ENCODE data around the gene TRIM67. TPM values are rescaled to one million over a fixed set of nuclear protein-coding genes. Genes with fewer than 3 reads are reported as not detected.

TRIM67 gene
- total RNA-seq, 2 donors from 2014 or later = 0.19 TPM; not detected in 1

- Histone ChIP-seq H3K27me3 (no peaks in the 10 kb centered on the region), H3K4me1 (peaks cover 0 to 11% of the 10 kb centered on the region in 2 donors)
These were observed 32.0 kb downstream of the TRIM67 start for GRCh38 chr1:231193710-231194340.

GRCh38 chr1:231194476-231194842, 32.6 kb downstream of the TRIM67 start:
- no peak for TF ChIP-seq CTCF (IDR thresholded peaks at IDR 0.05)
- H3K36me3 ChIP-seq = no peaks in the 10 kb centered on the region
- no peaks in the 10 kb centered on the region for H3K27me3 ChIP-seq

More at GRCh38 chr1:231193710-231194340, 32.0 kb downstream of the TRIM67 start:
- no peak for TF ChIP-seq CTCF (IDR thresholded peaks at IDR 0.05)
- H3K4me3 ChIP-seq = no peak overlapping the region
- H3K27ac ChIP-seq = no peak overlapping the region
- H3K9me3 ChIP-seq = no peaks in the 10 kb centered on the region
- DNase-seq (ENCODE audit: low spot score) = no peak
- H3K36me3 ChIP-seq = no peaks in the 10 kb centered on the region

GRCh38 chr1:231194843-231195516, 33.1 kb downstream of the TRIM67 start:
- Histone ChIP-seq H3K27ac (no peak overlapping the region), H3K9me3 (no peaks in the 10 kb centered on the region), H3K27me3 (no peaks in the 10 kb centered on the region), H3K4me1 (peaks cover 0 to 11% of the 10 kb centered on the region in 2 donors), H3K4me3 (no peak overlapping the region), H3K36me3 (no peaks in the 10 kb centered on the region)
- DNase-seq (ENCODE audit: low spot score) = no peak
- no peak for TF ChIP-seq CTCF (IDR thresholded peaks at IDR 0.05)

More at GRCh38 chr1:231194476-231194842, 32.6 kb downstream of the TRIM67 start:
- Histone ChIP-seq H3K9me3 (no peaks in the 10 kb centered on the region), H3K27ac (no peak overlapping the region), H3K4me1 (peaks cover 0 to 11% of the 10 kb centered on the region in 2 donors), H3K4me3 (no peak overlapping the region)
- no peak for DNase-seq (ENCODE audit: low spot score)

DNA sequence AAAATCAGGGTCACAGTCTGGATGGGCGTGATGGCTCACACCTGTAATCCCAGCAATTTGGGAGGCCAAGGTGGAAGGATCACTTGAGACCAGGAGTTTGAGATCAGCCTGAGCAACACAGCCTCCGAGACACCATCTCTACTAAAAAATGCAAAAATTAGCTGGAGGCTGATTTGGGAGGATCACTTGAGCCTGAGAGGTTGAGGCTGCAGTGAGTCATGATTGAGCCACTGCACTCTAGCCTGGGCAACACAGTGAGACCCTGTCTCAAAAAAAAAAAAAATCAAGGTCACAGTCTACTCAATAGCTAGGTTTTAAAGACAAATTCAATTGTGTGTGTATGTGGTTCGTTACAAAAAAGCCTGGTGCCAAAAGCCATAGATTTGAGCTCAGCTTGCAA, 34.4 kb downstream of the TRIM67 start:
- Histone ChIP-seq H3K27ac (no peak overlapping the region), H3K9me3 (no peaks in the 10 kb centered on the region), H3K27me3 (no peaks in the 10 kb centered on the region), H3K4me3 (no peak overlapping the region), H3K36me3 (no peaks in the 10 kb centered on the region), H3K4me1 (peaks cover 0 to 11% of the 10 kb centered on the region in 2 donors)
- no peak for DNase-seq (ENCODE audit: low spot score)
- TF ChIP-seq CTCF (IDR thresholded peaks at IDR 0.05) = no peak

- Histone ChIP-seq H3K4me1 (peaks cover 0 to 11% of the 10 kb centered on the region in 2 donors), H3K36me3 (no peaks in the 10 kb centered on the region), H3K9me3 (no peaks in the 10 kb centered on the region), H3K27ac (no peak overlapping the region), H3K27me3 (no peaks in the 10 kb centered on the region), H3K4me3 (no peak overlapping the region)
- no peak for TF ChIP-seq CTCF (IDR thresholded peaks at IDR 0.05)
- no peak for DNase-seq (ENCODE audit: low spot score)
These were observed 34.9 kb downstream of the TRIM67 start for GRCh38 chr1:231196728-231197127.

All from right atrium auricular region (tissue), 2 donors.